Fibroblast of lung (primary cell): ENCODE data around the gene CXCR3. TPM values are rescaled to one million over a fixed set of nuclear protein-coding genes. Genes with fewer than 3 reads are reported as not detected.

Experiments used
- DNase-seq, 2 donors: peaks; one replicate each; pipeline versions ENCODE4 v3.0.0 to v3.0.0-alpha.2; 2010; ENCODE audit warnings: low read depth in 2 of 2
- H2AFZ ChIP-seq: 2 replicates; pipeline ENCODE4 v1.5.1; 2012; ENCODE audit warnings: low read length, control low read depth, inconsistent platforms
- H3K27ac ChIP-seq: 2 replicates; pipeline ENCODE4 v1.5.1; 2011; ENCODE audit warnings: low read length, control low read depth; ENCODE audit not compliant: insufficient read depth
- H3K27me3 ChIP-seq: 2 replicates; pipeline ENCODE4 v1.5.1; 2011; ENCODE audit warnings: mild to moderate bottlenecking, low read length; ENCODE audit not compliant: control insufficient read depth, insufficient read depth
- H3K36me3 ChIP-seq: 2 replicates; pipeline ENCODE4 v1.5.1; 2011; ENCODE audit warnings: low read length; ENCODE audit not compliant: control insufficient read depth, insufficient read depth
- H3K4me1 ChIP-seq: 2 replicates; pipeline ENCODE4 v1.5.1; 2011; ENCODE audit warnings: low read length; ENCODE audit not compliant: control insufficient read depth, insufficient read depth; ENCODE audit errors: extremely low read depth
- H3K4me2 ChIP-seq: 2 replicates; pipeline ENCODE4 v1.5.1; 2011; ENCODE audit warnings: low read length, control low read depth; ENCODE audit not compliant: insufficient read depth; ENCODE audit errors: extremely low read depth
- H3K4me3 ChIP-seq, 4 experiments: fragments of 200-600 bp in 1 of 4; sonication (generic) in 1 of 4; replicated peaks in 1 of 4; 2 replicates each; pipeline ENCODE4 v1.5.1; 2011 to 2016; ENCODE audit warnings: low read length in 4 of 4, low read depth in 3 of 4, mild to moderate bottlenecking in 3 of 4, control low read depth in 2 of 4, inconsistent platforms in 1 of 4, mixed read lengths in 1 of 4; ENCODE audit not compliant: insufficient read depth in 1 of 4; ENCODE audit errors: control extremely low read depth in 1 of 4
- H3K79me2 ChIP-seq: 2 replicates; pipeline ENCODE4 v1.5.1; 2012; ENCODE audit warnings: mild to moderate bottlenecking, low read length, inconsistent platforms; ENCODE audit not compliant: control insufficient read depth, insufficient read depth
- H3K9ac ChIP-seq: 2 replicates; pipeline ENCODE4 v1.5.1; 2011; ENCODE audit warnings: mild to moderate bottlenecking, low read length, control low read depth; ENCODE audit not compliant: insufficient read depth
- H3K9me3 ChIP-seq: 2 replicates; pipeline ENCODE4 v1.5.1; 2012; ENCODE audit warnings: low read depth, low read length; ENCODE audit not compliant: control insufficient read depth, insufficient read depth
- H4K20me1 ChIP-seq: 2 replicates; pipeline ENCODE4 v1.5.1; 2011; ENCODE audit warnings: low read length; ENCODE audit not compliant: control insufficient read depth, insufficient read depth; ENCODE audit errors: extremely low read depth
- CTCF ChIP-seq, 2 donors: IDR thresholded peaks in 1 of 2; conservative IDR thresholded peaks in 1 of 2; 1 replicate in 1 of 2; 2 replicates in 1 of 2; pipeline ENCODE4 v1.5.1; 2011 to 2012; ENCODE audit warnings: low read length in 2 of 2, control low read depth in 1 of 2, inconsistent platforms in 1 of 2, low read depth in 1 of 2, mild to moderate bottlenecking in 1 of 2
- EZH2 ChIP-seq: IDR thresholded peaks from 2 replicates; pipeline ENCODE4 v1.5.1; 2012; ENCODE audit warnings: low read length, control low read depth, mild to moderate bottlenecking; ENCODE audit errors: missing control alignments
- polyA plus RNA-seq, 2 donors: library from polyadenylated mRNA; depleted of rRNA in 1 of 2; stranded (reverse) in 1 of 2; unstranded in 1 of 2; fragments of >200 nt; gene quantifications; 2 replicates each; pipeline ENCODE4 v1.2.1, GENCODE V29; 2011 to 2012; ENCODE audit warnings: missing spikeins in 1 of 2
- total RNA-seq: library from RNA; depleted of rRNA; stranded (reverse); fragments of >200 nt; gene quantifications from 2 replicates; pipeline ENCODE4 v1.2.1, GENCODE V29; 2014

Gene CXCR3
- total and polyA plus RNA-seq, 2 donors (not counting 1 experiment from before 2014, with no cell fraction given), result not detected

- Histone ChIP-seq H3K9ac (no peak overlapping the region), H3K27me3 (no peaks in the 10 kb centered on the region), H3K9me3 (no peaks in the 10 kb centered on the region), H3K79me2 (no peaks in the 10 kb centered on the region), H3K4me3 (no peak overlapping the region), H4K20me1 (no peaks in the 10 kb centered on the region), H3K27ac (no peak overlapping the region), H2AFZ (no peak overlapping the region), H3K4me1 (no peaks in the 10 kb centered on the region), H3K4me2 (no peak overlapping the region), H3K36me3 (no peaks in the 10 kb centered on the region)
- no peak for DNase-seq
- TF ChIP-seq EZH2, result no peak
- no peak for TF ChIP-seq CTCF (conservative IDR thresholded peaks at IDR 0.05 in 1 of 2, IDR thresholded peaks at IDR 0.05 in 1 of 2; ENCODE audit: low read depth in 1 of 2, low read length in 2 of 2)
Observed at GRCh38 chrX:71661919-71662318, 43.6 kb upstream of the CXCR3 start.

GRCh38 chrX:71660562-71661416 lies 42.5 kb upstream of the CXCR3 start:
- no peaks in the 10 kb centered on the region for H3K4me1 ChIP-seq
- no peak overlapping the region for H3K9ac ChIP-seq
- no peaks in the 10 kb centered on the region for H4K20me1 ChIP-seq
- no peak for DNase-seq
- H3K4me2 ChIP-seq, result no peak overlapping the region
- no peaks in the 10 kb centered on the region for H3K9me3 ChIP-seq
- no peaks in the 10 kb centered on the region for H3K36me3 ChIP-seq
- TF ChIP-seq EZH2 (no peak), CTCF (conservative IDR thresholded peaks at IDR 0.05 in 1 of 2, IDR thresholded peaks at IDR 0.05 in 1 of 2; ENCODE audit: low read depth in 1 of 2, low read length in 2 of 2) (no peak)
- no peak overlapping the region for H3K4me3 ChIP-seq
- no peaks in the 10 kb centered on the region for H3K79me2 ChIP-seq
- no peaks in the 10 kb centered on the region for H3K27me3 ChIP-seq
- H2AFZ ChIP-seq, result no peak overlapping the region
- no peak overlapping the region for H3K27ac ChIP-seq

GRCh38 chrX:71659959-71660358 lies 41.6 kb upstream of the CXCR3 start:
- no peak overlapping the region for H2AFZ ChIP-seq

More at GRCh38 chrX:71659959-71660358, 41.6 kb upstream of the CXCR3 start:
- Histone ChIP-seq H3K4me3 (no peak overlapping the region), H3K9ac (no peak overlapping the region), H4K20me1 (no peaks in the 10 kb centered on the region), H3K4me2 (no peak overlapping the region), H3K9me3 (no peaks in the 10 kb centered on the region), H3K27ac (no peak overlapping the region), H3K27me3 (no peaks in the 10 kb centered on the region), H3K36me3 (no peaks in the 10 kb centered on the region), H3K4me1 (no peaks in the 10 kb centered on the region), H3K79me2 (no peaks in the 10 kb centered on the region)
- DNase-seq, result no peak
- TF ChIP-seq CTCF (conservative IDR thresholded peaks at IDR 0.05 in 1 of 2, IDR thresholded peaks at IDR 0.05 in 1 of 2; ENCODE audit: low read depth in 1 of 2, low read length in 2 of 2), result no peak
